Measurements from ENCODE around the gene IQCB1.

Gene IQCB1

DNA sequence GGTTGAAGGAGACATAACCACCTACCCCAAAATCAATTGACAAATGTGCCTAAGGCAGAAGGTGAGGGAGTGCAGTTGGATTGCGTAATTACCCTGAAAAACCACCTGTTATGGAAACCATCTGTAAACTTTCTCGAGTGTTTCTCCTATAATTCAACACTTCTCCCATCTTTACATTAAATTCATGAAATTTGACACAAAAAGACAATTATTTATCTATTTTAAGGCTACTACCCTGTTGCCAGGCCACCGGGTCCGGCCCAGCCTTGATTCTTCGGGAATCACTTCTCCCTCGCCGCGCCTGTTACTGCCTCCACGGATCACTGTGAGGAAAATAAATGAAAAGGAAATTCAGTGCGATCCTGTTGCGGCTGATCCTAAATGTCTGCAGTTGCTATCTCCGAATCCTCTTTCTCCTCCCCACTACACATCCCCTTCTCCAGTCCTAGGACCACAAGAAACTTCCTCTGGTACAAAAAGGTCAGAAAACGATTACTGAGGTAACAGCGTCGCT is 646 bp downstream of the IQCB1 start:
- TF ChIP-seq CTCF (IDR thresholded peaks at IDR 0.05; ENCODE audit: insufficient read depth, low read depth, low read length, missing control alignments): no peak
- peak overlapping the region; percentile 86 for H3K4me3 ChIP-seq (ENCODE audit: low read length)
- peak; percentile 51 for DNase-seq (ENCODE audit: low read depth)

DNA sequence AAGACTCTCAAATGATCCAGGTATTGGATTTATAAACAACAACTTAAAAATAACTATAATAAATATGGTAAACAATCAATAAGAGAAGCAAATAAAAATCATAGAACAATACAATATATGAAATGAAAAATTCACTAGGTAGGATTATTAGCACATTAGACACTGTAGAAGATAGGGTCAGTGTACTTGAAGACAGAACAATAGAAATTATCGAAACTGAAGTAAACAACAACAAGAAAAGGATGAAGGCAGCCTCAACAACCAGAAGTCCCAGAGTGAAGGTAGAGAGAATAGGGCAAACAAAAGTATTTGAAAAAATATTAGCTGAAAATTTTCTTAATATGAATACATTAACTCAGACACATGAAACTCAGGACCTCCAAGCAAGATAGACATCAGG is 11.9 kb downstream of the IQCB1 start:
- no peak for DNase-seq (ENCODE audit: low read depth)
- H3K4me3 ChIP-seq (ENCODE audit: low read length): no peak overlapping the region
- no peak for TF ChIP-seq CTCF (IDR thresholded peaks at IDR 0.05; ENCODE audit: insufficient read depth, low read depth, low read length, missing control alignments)

DNA sequence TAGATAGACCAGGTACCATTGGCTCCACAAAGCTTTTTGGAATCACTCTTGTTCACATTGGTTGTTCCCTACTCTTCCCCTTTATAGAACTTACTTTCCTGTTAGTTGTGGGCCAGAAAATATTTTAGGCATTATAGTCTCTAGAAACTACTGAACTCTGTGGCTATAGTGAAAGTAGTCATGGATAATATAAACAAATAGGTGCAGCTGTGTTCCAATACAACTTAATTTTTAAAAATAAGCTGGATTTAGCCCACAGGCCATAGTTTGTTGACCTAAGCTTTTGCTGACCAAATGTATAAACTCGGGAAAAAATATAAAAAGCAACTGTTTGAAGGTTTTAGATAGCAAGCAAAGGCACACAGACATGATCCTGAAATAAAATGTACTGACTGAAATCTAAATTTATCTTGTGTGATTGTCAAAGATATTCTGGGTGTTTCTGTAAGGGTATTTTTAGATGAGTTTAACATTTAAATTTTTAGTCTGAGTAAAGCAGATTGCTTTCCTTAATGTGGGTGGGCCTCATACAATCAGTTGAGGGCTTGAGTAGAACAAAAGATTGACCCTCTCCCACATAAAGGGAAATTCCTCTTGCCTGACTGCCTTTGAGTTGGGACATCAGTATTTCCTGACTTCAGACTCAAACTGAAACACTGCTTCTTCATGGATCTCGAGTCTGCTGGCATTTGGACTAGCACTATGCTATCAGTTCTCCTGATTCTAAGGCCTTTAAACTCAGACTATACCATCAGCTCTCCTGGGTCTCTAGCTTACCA is 13.2 kb downstream of the IQCB1 start:
- TF ChIP-seq CTCF (IDR thresholded peaks at IDR 0.05; ENCODE audit: insufficient read depth, low read depth, low read length, missing control alignments): no peak
- H3K4me3 ChIP-seq (ENCODE audit: low read length): no peak overlapping the region
- DNase-seq (ENCODE audit: low read depth): no peak

GRCh38 chr3:121819236-121819635 is 15.6 kb downstream of the IQCB1 start:
- DNase-seq (ENCODE audit: low read depth): peak; percentile 36
- H3K4me3 ChIP-seq (ENCODE audit: low read length): no peak overlapping the region
- TF ChIP-seq CTCF (IDR thresholded peaks at IDR 0.05; ENCODE audit: insufficient read depth, low read depth, low read length, missing control alignments): no peak

GRCh38 chr3:121818578-121818977 is 16.3 kb downstream of the IQCB1 start:
- no peak overlapping the region for H3K4me3 ChIP-seq (ENCODE audit: low read length)
- no peak for DNase-seq (ENCODE audit: low read depth)
- no peak for TF ChIP-seq CTCF (IDR thresholded peaks at IDR 0.05; ENCODE audit: insufficient read depth, low read depth, low read length, missing control alignments)

GRCh38 chr3:121817753-121818152 is 17.1 kb downstream of the IQCB1 start:
- no peak for TF ChIP-seq CTCF (IDR thresholded peaks at IDR 0.05; ENCODE audit: insufficient read depth, low read depth, low read length, missing control alignments)
- no peak for DNase-seq (ENCODE audit: low read depth)
- no peak overlapping the region for H3K4me3 ChIP-seq (ENCODE audit: low read length)

DNA sequence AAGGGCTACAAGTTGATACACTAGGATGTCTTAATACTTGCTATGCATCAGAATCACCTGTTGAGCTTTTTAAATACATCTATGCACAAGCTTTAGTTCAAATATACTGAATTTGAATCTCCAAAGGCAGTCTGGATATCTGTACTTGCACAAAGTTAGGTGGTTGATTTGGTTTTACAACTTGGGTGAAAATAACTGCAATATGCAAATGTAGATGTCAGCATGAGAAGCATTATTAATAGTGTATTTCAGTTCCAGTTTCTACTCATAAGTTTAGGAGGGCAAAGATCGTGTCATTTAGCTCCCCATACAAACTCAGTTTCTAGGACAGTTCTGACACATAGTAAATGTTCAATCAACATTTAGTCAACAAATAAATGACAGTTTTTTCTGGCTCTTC is 25.6 kb downstream of the IQCB1 start:
- no peak overlapping the region for H3K4me3 ChIP-seq (ENCODE audit: low read length)
- no peak for DNase-seq (ENCODE audit: low read depth)
- no peak for TF ChIP-seq CTCF (IDR thresholded peaks at IDR 0.05; ENCODE audit: insufficient read depth, low read depth, low read length, missing control alignments)

Measured in epithelial cell of esophagus (primary cell).